ENCODE results near the gene SLC43A1. TPM values are rescaled to one million over a fixed set of nuclear protein-coding genes. Genes with fewer than 3 reads are reported as not detected.

The SLC43A1 gene
- total RNA-seq, 1 donor from 2014 or later = 4.5 TPM

DNA sequence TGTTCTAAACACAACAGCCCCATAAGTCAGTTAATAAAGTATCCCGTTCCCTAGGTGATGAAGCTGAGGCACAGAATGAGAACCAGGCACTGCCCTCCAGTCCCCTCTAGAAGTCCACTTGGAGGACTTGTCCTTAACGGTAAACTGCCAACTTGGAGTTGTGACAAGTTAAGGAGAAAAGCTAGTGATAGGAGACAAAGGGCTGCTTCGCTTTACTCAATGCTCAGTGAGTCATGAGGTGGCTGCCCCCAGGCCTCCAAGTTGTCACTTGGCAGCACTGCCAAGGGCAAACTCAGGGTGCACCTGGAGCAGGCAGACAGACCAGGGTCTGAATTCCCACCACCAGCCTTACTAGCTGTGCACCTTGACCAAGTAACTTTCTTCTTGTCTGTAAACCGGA, 13.5 kb downstream of the SLC43A1 start:
- intact Hi-C loops (cut with micrococcal nuclease) = no loop called here
- peak; percentile 4 for ATAC-seq
- DNase-seq = no peak

DNA sequence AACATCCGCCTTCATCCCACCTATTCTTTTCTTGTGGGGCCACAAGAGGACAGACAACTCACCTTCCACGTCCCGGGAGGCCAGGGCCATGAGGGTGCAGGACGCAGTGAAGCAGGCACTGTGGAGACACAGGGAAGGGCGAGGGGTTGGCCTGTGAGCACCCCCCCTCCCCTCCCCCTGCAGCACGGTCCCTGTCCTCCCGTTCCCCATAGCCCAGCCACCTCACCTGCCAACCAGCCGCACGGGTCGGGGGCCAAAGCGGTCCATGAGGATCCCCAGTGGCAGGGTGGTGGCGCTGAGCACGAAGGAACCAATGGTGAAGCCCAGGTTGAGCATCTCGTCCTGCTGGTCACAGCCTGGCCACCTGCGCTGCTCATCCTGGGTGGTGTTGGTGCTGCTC, 14.6 kb downstream of the SLC43A1 start:
- no peak for DNase-seq
- no peak for ATAC-seq
- intact Hi-C loops (cut with micrococcal nuclease) = no loop called here

DNA sequence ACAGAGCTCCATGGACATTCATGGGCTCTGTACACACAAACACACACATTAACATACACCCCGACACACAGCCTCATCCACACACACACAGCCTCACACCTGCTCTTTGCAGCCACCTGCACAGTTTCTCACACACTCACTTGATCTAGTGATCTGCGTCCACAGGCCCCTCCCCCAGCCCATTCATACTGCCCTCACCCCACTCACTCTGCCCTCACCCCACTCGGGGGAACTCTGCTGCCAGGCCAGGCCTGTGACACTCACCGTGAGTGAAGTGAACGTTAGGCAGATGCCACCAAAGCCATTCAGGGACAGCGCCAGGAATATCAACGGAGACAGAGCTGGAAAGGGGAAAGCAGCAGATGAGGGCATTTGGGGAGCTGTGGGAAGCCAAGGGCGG, 15.0 kb downstream of the SLC43A1 start:
- DNase-seq = no peak
- intact Hi-C loops (cut with micrococcal nuclease) = no loop called here
- ATAC-seq = peak; percentile 15

DNA sequence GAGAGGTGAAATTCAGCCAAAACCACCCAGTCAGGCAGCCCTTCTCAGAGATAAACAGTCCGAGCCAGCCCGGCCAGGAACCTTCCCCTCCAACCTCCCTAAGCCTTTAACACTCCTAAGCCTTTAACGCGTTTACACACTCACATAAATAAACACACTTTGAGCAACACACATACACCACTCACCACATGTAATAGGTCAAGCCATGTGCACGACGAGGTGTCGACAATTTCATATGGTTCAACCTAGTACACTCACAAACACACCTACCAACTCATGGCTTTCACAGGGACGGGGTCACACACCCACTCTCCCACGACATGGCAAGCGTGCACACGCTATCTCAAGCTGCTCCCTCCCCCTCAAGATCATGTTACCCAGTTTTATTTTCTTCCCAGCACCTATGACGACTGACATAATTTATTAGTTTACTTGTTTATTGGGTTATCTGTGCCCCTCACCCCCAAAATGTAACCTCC, 15.5 kb downstream of the SLC43A1 start:
- ATAC-seq (no peak), DNase-seq (no peak)
- intact Hi-C loops (cut with micrococcal nuclease) = no loop called here

DNA sequence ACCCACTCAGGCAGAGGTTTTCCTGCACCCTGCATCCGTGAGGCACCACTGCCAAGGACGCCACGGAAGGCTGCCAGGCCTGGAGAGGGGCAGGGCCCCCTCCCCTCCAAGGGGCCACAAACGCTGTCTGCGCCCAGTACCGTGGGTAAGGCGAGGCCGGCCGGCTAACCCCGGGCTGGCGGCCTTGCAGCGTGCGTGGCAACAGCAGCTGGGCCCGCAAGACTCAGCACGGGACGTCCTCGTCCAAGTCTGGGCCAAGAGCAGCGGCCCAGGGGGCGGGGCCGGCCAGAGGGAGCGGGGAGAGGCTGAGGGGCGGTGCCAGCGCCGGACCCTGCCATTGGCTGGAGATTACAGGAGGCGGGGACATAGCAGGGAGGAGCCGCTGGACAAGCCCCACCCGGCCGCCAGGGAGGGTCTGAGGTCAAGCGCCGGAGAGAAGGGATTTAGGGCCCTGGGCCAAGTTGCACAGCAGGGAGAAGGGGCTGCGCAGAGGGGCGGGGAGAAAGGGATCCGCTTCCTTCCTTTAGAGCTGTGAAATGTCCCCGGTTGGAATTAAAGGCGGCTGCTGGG, 16.0 kb downstream of the SLC43A1 start:
- DNase-seq = peak; percentile 99
- peak; percentile 99 for ATAC-seq
- intact Hi-C loops (cut with micrococcal nuclease) = no loop called here

DNA sequence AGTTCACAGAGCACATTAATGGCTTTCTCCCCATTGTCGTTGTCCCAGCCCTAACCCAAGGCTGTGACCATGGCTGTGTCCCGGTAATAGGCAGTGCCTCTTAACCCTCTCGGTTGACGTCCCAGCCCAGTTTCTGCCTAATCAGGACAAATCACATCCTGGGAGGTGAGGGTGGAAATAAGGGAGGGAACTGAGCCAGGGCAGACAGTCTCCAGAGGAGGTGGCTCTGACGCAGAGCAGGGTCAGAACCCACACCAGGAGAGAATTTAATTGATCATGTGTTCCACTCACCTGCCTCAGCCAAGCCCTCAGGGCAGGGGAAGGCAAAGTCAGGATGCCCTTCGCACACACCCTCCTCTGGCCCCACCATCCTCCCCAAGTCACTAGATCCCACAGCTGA, 17.0 kb downstream of the SLC43A1 start:
- intact Hi-C loops (cut with micrococcal nuclease) = no loop called here
- DNase-seq = no peak
- no peak for ATAC-seq

DNA sequence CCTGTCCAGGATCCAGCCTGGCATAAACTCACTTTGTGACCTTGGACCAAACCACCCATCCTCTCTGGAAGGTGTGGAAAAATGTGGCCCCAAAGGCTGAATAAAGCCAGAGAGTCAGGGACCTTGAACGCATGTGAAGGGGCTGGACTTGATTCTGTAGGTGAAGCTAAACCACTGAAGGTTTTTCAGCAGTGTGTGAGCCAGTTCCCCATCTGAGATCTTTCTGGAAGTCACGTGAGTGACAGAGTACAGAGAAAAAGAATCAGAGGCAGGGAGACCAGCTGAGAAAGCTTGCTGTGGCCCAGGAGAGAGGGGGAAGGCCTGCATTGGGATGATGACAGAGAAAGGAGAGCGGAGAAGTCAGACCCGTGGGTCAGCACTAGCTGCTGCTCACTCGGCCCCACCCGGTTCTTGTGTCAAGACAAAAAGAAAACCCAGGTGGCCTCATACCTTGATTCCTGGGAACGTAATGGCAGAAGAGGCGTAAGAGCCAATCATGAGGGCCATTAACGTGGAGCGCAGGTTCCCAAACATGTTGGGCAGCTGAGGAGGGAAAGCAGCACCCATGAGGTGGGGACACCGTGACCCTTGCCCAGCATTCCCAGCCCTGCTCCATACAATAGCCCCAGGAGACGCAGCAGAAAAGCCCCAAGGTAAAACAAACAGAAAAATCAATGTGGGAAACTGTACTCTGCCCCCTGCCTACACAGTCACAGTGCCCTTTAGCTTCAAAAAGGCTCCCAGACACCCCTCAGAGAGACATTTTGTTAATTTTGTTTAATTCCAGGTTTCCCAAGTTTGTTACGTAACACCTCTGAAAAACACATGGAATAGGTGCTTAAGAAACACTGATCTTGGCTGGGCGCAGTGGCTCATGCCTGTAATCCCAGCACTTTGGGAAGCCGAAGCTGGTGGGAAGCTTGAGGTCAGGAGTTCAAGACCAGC, 17.9 kb downstream of the SLC43A1 start:
- DNase-seq = no peak
- intact Hi-C loops (cut with micrococcal nuclease) = no loop called here
- no peak for ATAC-seq

DNA sequence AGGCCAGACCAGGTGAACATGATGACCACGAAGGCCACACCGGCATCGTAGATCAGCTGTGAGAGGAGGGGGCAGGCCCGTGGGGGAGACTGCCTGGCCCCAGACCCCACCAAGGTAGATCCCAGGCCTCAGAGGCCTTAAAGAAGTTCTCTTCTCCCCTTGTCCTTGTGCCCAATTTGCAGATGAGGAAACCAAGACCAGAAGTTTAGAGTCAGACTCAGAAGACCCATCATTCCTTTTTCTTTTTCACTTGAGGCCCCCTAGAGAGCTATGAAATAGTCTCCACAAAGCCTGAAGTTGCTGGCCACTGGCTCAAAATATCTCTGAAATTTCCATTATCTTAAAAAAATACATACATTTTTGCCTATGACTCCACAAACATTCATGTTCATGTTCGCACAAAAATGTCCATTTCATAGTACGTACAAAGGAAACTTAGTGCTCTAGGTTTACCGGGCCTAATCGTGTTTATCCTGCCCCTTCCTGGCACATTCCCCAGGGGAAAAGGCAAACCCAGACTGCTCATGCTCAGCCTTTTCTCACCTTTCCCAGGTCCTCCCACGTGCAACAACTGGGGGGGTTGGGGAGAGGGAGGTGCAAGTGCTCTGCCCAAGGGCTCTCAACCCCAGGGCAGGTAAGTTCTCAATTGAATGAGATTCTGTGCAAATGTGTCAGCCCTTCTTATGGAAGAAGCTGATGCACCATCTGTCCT, 19.2 kb downstream of the SLC43A1 start:
- intact Hi-C loops (cut with micrococcal nuclease) = no loop called here
- no peak for DNase-seq
- no peak for ATAC-seq

DNA sequence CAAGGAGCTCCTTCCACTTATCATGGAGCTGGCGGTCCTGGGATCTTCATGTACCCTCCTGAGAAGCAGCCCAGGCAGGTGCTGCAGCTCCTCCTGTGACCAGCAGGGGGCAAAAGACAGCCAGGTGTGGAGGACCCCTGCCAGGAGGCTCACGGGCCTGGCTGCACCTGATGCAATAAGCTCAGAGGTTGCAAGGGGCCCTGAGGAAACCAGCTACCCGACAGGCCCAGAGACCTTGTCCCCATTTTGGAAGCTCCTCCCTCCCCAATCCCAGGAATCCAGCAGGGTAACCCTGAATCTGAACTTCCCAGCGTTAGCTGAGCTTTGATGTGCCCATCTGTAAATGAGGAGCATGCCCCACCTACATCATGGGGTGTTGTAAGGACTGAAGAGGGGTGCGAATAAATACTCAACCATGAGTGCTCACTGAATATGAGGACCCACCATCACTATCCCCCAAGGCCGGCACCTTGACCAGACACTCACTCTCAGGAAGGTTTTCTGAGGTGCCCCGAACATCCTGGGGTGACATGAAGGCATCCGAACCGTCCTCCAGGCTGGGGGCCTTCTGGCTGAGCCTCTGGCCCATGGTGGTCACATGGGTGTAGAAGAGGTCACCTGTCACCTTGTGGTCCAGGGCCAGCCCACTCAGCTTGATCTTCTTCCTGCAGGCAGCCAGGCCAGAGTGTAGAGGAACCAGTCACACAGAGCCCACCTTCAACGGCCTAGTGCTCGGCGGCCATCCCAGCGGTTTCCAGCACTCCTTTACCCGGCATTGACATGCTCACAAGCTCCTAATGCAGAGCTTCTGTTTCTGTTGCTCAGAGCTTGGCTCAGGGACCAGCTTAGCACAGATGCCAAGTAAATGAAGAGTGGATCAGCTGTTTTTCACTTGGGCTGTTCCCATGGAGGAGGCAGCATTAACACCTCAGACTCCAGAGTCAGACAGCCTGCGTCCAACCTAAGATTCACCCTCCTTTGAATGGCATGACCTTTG, 21.7 kb downstream of the SLC43A1 start:
- intact Hi-C loops (cut with micrococcal nuclease) = loop anchor here (5.0 kb wide), 1 partner anchor 33 kb away; no protein-coding TSS in a partner anchor

DNA sequence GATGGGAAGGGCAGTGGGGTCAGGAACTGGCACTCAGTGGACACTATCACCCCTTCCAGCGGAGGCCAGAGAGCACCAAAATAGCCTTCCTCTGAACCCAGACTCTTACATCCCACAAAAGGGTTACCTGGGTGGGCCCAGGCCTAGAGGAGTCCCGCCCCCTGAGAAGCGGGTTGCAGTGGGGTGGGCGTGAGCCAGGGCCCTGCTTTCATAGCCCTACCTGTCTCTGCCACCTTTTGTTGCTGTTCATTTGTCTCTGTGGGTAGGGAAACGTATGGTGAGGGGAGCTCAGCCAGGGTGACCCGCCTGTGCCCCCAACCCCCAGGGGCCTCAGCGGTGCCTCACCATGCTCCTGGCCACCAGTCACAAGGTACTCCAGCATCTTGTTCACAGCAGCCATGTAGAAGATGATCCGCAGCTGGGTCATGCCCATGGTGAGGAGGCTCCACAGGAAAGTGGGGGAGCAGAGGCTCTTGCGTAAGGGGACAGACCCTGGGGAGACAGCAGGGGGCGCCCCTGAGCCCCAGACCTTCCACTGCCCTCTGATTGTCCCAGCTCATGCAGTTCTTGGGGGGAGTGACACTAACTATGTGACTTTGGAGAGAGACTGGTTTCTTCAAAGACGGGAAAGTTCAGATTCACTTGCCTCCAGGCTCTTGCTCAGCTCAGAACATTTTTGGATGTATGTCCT, 24.0 kb downstream of the SLC43A1 start:
- DNase-seq = peak; percentile 64
- peak; percentile 55 for ATAC-seq

More for the DNA sequence above, 21.7 kb downstream of the SLC43A1 start:
- ATAC-seq (peak; percentile 76), DNase-seq (peak; percentile 71)

DNA sequence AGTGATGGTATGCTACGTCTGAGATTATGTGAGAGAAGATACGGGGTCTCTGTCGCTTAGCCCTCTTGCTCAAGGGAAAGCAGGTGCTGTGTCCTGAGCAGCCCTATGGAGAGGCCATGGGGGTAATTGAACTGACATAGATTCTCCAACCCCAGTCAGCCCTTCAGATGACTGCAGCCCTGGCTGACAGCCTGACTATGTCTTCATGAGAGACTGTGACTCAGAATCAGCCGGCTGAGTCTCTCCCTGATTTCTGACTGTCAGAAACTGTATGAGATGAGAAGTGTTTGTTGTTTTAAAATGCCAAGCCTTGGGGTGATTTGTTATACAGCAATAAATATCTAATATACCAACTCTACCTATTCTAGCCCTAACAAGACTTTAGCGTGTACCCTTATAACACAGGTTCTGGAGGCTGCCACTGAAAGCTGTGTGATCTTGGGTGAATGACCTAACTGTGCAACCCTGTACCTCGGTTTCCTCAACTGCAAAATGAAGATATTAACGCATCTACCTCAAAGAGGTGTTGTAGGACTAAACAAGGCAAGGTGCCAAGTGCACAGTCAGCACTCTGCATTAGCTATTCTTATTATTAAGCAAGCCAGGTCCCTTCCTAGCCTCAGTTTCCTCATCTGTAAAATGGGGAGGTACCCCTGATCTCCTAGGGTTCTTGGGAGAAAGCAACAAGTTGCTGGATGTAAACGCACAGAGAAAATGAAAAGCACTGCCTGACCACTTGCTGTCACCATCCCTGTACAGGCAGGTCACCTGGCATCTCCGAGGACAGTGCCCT, 24.9 kb downstream of the SLC43A1 start:
- ATAC-seq = no peak
- intact Hi-C loops (cut with micrococcal nuclease) = loop anchor here (5.0 kb wide), 1 partner anchor 37 kb away; no protein-coding TSS in a partner anchor
- DNase-seq = no peak

More for the DNA sequence above, 24.0 kb downstream of the SLC43A1 start:
- intact Hi-C loops (cut with micrococcal nuclease) = loop anchor here (5.0 kb wide), 1 partner anchor 36 kb away; no protein-coding TSS in a partner anchor

DNA sequence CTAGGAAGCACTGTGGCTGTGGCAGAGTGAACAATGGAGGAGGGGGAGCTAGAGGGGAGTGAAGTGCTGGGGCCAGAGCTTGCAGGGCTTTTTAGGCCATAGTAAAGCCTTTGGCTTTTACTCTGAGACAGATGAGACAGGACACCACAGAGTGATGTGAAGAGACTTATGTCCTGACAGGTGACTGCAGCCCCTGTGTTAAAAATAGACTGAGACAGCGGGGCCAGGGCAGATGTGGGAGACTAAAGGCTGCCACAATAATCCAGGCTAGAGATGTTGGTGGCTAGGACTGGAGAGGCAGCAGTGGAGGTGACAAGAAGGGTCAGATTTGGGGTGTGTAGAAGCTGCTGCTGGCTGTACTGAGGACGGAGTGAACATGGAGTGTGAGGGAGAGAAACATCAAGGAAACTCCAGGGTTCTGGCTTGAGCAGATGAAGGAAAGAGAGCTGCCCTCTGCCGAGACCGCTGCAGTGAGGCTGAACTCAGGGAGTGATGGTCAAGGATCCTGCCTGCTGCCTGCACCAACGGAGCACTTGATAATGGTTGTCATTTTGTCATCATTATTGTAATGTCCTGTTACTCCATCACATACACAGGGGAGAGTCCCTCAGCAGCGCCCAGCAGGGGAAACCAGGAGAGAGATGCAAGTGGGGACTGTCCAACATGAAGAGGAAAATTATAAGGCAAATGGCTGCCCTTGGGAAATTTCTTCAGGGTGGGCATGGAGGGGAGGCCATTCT, 27.4 kb downstream of the SLC43A1 start:
- intact Hi-C loops (cut with micrococcal nuclease) = no loop called here
- ATAC-seq (no peak), DNase-seq (no peak)

DNA sequence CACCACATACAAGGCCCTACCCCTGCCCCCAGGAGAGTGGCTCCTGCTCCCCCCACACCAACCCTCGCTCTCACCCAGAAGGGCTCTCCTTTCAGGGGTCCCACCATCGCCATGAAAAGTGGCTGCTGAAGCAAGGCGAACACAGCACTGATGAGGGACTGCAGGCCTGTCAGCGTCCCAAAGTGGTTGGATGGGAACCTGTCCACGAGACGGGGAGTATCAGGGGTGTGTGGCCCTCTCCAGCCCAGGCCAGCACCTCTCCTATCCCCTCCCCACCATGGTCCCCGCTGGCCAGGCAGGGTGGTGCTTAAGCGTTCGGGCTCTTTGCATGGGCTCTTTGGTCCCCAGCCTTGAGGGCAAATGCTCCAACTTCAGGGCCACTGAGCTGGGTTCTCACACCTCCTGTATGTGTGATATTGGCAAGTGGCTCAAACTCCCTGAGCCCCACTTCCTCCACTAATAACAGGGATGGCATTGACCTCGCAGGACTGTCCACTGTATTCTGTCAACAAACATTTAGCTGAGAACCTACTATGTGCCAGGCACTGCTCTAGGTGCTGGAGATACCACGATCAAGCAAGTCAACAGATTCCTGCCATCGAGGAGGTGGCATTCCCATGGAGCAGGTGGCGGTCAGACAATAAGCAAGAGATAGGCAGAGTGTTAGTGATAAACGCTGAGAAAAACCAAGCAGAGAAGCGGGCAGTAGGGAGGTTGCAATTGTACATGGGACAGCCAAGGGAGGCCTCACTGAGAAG, 28.3 kb downstream of the SLC43A1 start:
- DNase-seq = no peak
- no peak for ATAC-seq
- intact Hi-C loops (cut with micrococcal nuclease) = no loop called here

DNA sequence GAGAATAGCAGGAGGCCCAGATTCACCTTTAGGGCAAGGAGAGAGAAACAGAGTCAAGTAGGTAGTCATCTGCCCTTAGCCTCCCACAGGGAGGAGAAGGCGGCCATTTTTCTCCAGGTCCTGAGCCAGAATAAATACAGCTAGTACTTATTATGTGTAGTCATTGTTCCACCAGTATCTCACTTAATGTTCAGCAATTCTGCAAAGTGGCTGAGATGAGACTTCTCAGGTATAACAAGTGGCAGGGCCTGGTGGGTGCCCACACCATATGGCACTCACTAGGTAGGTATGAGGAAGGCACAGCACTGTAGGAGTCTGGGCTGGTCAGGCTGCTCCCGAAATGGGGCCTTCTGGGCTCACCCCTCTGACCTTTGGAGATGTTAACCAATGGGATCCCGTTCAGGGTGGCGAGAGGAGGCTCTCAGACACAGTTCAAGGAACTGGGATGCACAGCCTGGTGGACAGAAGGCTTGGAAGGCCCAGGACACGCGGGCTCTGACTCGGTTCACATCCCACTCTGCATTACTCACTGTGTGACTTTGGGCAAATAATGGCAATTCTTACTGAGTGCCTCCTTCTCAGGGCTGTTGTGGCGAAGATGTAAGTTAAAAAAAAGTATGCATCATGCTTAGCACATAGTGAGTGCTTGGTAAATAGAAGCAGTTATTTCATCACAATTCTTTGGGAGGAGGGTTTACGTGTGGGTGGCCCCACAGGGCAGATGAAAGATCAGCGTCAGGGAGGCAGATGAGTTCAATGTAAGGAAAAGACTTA, 30.1 kb downstream of the SLC43A1 start:
- DNase-seq = no peak
- intact Hi-C loops (cut with micrococcal nuclease) = no loop called here
- ATAC-seq = no peak

DNA sequence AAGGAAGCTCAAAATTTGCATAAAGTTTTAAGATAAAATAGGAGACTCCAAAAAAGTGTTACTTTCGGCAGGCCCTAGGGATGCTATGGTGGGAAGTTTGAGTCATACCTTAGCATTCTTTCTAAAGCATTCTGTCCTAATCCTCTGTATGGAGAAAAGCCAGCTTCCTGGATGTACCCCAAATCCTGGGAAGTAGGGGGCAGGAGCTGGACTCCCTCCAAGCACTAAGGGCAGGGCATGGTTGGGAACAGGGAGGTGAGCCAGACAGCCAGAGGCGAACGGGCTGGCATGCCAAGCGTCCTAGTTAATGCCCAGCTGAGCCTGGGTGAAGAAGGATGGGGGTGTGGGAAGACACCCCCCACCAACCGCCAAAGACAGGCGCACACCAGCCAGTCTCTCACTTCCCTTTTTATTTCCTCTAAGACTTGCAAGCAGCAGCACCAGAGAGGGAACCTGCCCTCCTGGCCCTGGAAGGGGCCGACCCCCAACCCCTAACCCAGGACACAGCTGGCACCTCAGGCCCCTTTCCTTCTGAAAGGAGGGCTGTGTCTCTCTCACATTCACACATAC, 31.3 kb downstream of the SLC43A1 start:
- no peak for DNase-seq
- ATAC-seq = no peak
- intact Hi-C loops (cut with micrococcal nuclease) = loop anchor here (5.0 kb wide), 1 partner anchor 137 kb away; no protein-coding TSS in a partner anchor
